ENCODE data around the gene PSMG1. TPM values are rescaled to one million over a fixed set of nuclear protein-coding genes. Genes with fewer than 3 reads are reported as not detected.

The PSMG1 gene
- total RNA-seq, 1 donor from 2014 or later = 61.9 TPM

DNA sequence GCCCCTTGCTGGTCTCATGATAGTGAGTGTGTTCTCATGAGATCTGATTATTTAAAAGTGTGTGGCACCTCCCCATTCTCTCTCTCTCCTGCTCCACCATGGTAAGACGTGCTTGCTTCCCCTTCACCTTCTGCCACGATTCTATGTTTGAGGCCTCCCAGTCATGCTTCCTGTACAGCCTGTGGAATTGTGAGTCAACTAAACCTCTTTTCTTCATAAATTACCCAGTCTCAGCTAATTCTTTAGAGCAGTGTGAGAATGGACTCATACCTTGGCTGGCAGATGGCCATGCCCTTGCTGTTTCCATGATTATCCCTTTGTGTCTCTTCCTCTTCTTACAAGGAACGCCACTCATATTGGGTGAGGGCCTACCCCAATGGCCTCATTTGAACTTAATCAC lies 40.3 kb downstream of the PSMG1 start:
- H3K4me1 Mint-ChIP-seq (ENCODE audit: low read depth, unreplicated experiment) = peaks cover 7% of the 10 kb centered on the region
- FAIRE-seq = no peak

DNA sequence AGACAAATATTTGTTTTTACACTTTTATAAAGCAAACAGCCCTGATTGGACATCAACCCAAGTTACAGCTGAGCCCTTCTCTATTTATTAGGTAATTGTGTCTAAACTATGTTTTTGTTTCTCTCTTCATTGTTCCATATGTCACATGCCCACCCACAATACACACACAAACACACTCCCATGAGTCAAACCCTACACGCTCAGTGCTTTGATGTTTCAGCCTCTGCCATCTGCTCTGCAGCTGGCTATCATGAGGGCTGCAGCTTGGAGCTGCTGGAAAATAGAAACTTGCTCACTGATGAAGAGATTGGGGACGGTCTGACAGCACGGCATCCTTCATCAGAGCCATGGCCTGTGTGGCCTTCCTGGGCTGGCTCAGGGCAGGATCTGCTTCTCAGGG lies 41.7 kb downstream of the PSMG1 start:
- no peaks in the 10 kb centered on the region for H4K20me1 ChIP-seq (ENCODE audit: insufficient read depth, low read length)
- H3K27me3 ChIP-seq (ENCODE audit: insufficient read depth, low read length) = no peaks in the 10 kb centered on the region
- no peak overlapping the region for H2AFZ ChIP-seq (ENCODE audit: low read depth, low read length)

More for the DNA sequence above, 40.3 kb downstream of the PSMG1 start:
- Mint-ChIP-seq H3K36me3 (ENCODE audit: low read depth, unreplicated experiment) (no peaks in the 10 kb centered on the region), H3K27me3 (ENCODE audit: low read depth, unreplicated experiment) (peaks cover 4% of the 10 kb centered on the region), H3K9me3 (ENCODE audit: unreplicated experiment) (peaks cover 15% of the 10 kb centered on the region), H3K4me3 (ENCODE audit: unreplicated experiment) (no peak overlapping the region), H3K27ac (ENCODE audit: unreplicated experiment) (peak overlapping the region; percentile 72)
- Histone ChIP-seq H3K36me3 (ENCODE audit: insufficient read depth, low read length) (no peaks in the 10 kb centered on the region), H3K79me2 (ENCODE audit: insufficient read depth, low read length) (no peaks in the 10 kb centered on the region), H3K4me2 (ENCODE audit: low read length) (no peak overlapping the region), H2AFZ (ENCODE audit: low read depth, low read length) (no peak overlapping the region), H3K9me3 (ENCODE audit: insufficient read depth, low read depth, low read length) (no peaks in the 10 kb centered on the region), H3K27ac (ENCODE audit: low read depth, low read length) (no peak overlapping the region), H4K20me1 (ENCODE audit: insufficient read depth, low read length) (no peaks in the 10 kb centered on the region), H3K27me3 (ENCODE audit: insufficient read depth, low read length) (no peaks in the 10 kb centered on the region), H3K9ac (ENCODE audit: low read length) (no peak overlapping the region), H3K4me1 (ENCODE audit: insufficient read depth, low read length) (no peaks in the 10 kb centered on the region), H3K4me3 (ENCODE audit: insufficient read depth, low read depth, low read length) (no peak overlapping the region)
- no peak for DNase-seq (ENCODE audit: low read depth)
- TF ChIP-seq, protein P1, sequence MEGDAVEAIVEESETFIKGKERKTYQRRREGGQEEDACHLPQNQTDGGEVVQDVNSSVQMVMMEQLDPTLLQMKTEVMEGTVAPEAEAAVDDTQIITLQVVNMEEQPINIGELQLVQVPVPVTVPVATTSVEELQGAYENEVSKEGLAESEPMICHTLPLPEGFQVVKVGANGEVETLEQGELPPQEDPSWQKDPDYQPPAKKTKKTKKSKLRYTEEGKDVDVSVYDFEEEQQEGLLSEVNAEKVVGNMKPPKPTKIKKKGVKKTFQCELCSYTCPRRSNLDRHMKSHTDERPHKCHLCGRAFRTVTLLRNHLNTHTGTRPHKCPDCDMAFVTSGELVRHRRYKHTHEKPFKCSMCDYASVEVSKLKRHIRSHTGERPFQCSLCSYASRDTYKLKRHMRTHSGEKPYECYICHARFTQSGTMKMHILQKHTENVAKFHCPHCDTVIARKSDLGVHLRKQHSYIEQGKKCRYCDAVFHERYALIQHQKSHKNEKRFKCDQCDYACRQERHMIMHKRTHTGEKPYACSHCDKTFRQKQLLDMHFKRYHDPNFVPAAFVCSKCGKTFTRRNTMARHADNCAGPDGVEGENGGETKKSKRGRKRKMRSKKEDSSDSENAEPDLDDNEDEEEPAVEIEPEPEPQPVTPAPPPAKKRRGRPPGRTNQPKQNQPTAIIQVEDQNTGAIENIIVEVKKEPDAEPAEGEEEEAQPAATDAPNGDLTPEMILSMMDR (IDR thresholded peaks at IDR 0.05; ENCODE audit: insufficient read depth, low read depth, low read length) = no peak
- no peak for TF ChIP-seq EZH2 (IDR thresholded peaks at IDR 0.05; ENCODE audit: insufficient read depth, low read length)

More for the DNA sequence above, 41.7 kb downstream of the PSMG1 start:
- DNase-seq (ENCODE audit: low read depth) (peak; percentile 45), FAIRE-seq (no peak)
- H3K36me3 ChIP-seq (ENCODE audit: insufficient read depth, low read length) = no peaks in the 10 kb centered on the region
- no peak overlapping the region for H3K4me3 ChIP-seq (ENCODE audit: insufficient read depth, low read depth, low read length)
- no peak overlapping the region for H3K9ac ChIP-seq (ENCODE audit: low read length)
- no peak overlapping the region for H3K4me2 ChIP-seq (ENCODE audit: low read length)
- no peaks in the 10 kb centered on the region for H3K79me2 ChIP-seq (ENCODE audit: insufficient read depth, low read length)
- TF ChIP-seq, protein P1 (IDR thresholded peaks at IDR 0.05; ENCODE audit: insufficient read depth, low read depth, low read length) = no peak
- TF ChIP-seq EZH2 (IDR thresholded peaks at IDR 0.05; ENCODE audit: insufficient read depth, low read length) = no peak
- Mint-ChIP-seq H3K4me1 (ENCODE audit: low read depth, unreplicated experiment) (peaks cover 17% of the 10 kb centered on the region), H3K36me3 (ENCODE audit: low read depth, unreplicated experiment) (no peaks in the 10 kb centered on the region), H3K9me3 (ENCODE audit: unreplicated experiment) (peaks cover 15% of the 10 kb centered on the region), H3K27ac (ENCODE audit: unreplicated experiment) (no peak overlapping the region), H3K27me3 (ENCODE audit: low read depth, unreplicated experiment) (peaks cover 4% of the 10 kb centered on the region), H3K4me3 (ENCODE audit: unreplicated experiment) (no peak overlapping the region)
- no peaks in the 10 kb centered on the region for H3K9me3 ChIP-seq (ENCODE audit: insufficient read depth, low read depth, low read length)
- peaks cover 9% of the 10 kb centered on the region for H3K4me1 ChIP-seq (ENCODE audit: insufficient read depth, low read length)
- no peak overlapping the region for H3K27ac ChIP-seq (ENCODE audit: low read depth, low read length)

Data from astrocyte (in vitro differentiated cells and primary cell).